Endothelial cell (in vitro differentiated cells): ENCODE results near the gene DHX35. TPM values are rescaled to one million over a fixed set of nuclear protein-coding genes. Genes with fewer than 3 reads are reported as not detected.

Source experiments
- DNase-seq: peaks from one replicate; pipeline ENCODE4 v3.0.0; 2021; ENCODE audit warnings: low spot score
- H3K27ac Mint-ChIP-seq: one replicate; pipeline ENCODE4 v1.8.0; 2021; ENCODE audit warnings: mixed read lengths, inconsistent platforms; ENCODE audit not compliant: unreplicated experiment
- H3K27me3 Mint-ChIP-seq: one replicate; pipeline ENCODE4 v1.8.0; 2021; ENCODE audit warnings: mild to moderate bottlenecking, moderate library complexity, mixed read lengths, inconsistent platforms; ENCODE audit not compliant: unreplicated experiment
- H3K36me3 Mint-ChIP-seq: one replicate; pipeline ENCODE4 v1.8.0; 2021; ENCODE audit warnings: mild to moderate bottlenecking, low read depth, mixed read lengths, inconsistent platforms; ENCODE audit not compliant: unreplicated experiment
- H3K4me1 Mint-ChIP-seq: one replicate; pipeline ENCODE4 v1.8.0; 2021; ENCODE audit warnings: mild to moderate bottlenecking, mixed read lengths, inconsistent platforms; ENCODE audit not compliant: unreplicated experiment
- H3K4me3 Mint-ChIP-seq: one replicate; pipeline ENCODE4 v1.8.0; 2021; ENCODE audit warnings: mild to moderate bottlenecking, mixed read lengths, inconsistent platforms; ENCODE audit not compliant: unreplicated experiment
- H3K9me3 Mint-ChIP-seq: one replicate; pipeline ENCODE4 v1.8.0; 2021; ENCODE audit warnings: mixed read lengths, inconsistent platforms; ENCODE audit not compliant: unreplicated experiment
- total RNA-seq: library from RNA; stranded (reverse); fragmentation: NEBNext Ultra II Directional; extraction: Animal tissue kit (Norgen Biotek cat#: 25700); gene quantifications from one replicate; pipeline ENCODE4 v1.2.1, GENCODE V29; 2021; ENCODE audit not compliant: unreplicated experiment
- TF ChIP-seq, protein P1 (sequence below): fragments of 200-600 bp; sonication (generic); IDR thresholded peaks from one replicate; pipeline ENCODE4 v1.5.0; 2021; ENCODE audit warnings: antibody characterized with exemption; ENCODE audit not compliant: unreplicated experiment

Gene DHX35
- total RNA-seq, 1 donor from 2014 or later, result 10.5 TPM

DNA sequence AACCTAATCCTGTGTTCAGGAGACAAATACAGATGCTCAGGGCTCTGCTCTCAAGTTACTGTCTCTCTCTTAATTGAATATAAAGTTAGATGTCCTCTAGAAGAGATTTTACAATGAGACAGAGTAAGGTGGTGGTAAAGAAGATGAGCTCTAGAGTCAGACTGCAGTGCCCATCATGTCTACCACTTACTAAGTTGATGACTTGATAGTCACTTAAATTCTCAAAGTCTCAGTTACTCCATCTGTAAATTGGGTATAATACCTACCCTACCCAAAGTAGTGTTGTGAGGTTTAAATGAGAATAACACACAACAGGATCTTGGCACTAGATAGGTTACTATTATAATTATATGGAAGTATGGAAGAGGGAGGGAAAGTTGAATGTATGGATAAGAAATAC, 1.6 kb downstream of the DHX35 start:
- Mint-ChIP-seq H3K27ac (peak overlapping the region; percentile 20), H3K9me3 (no peaks in the 10 kb centered on the region), H3K36me3 (peaks cover 4% of the 10 kb centered on the region), H3K27me3 (peaks cover 4% of the 10 kb centered on the region), H3K4me1 (peaks cover 29% of the 10 kb centered on the region), H3K4me3 (peak overlapping the region; percentile 64)
- TF ChIP-seq, protein P1, sequence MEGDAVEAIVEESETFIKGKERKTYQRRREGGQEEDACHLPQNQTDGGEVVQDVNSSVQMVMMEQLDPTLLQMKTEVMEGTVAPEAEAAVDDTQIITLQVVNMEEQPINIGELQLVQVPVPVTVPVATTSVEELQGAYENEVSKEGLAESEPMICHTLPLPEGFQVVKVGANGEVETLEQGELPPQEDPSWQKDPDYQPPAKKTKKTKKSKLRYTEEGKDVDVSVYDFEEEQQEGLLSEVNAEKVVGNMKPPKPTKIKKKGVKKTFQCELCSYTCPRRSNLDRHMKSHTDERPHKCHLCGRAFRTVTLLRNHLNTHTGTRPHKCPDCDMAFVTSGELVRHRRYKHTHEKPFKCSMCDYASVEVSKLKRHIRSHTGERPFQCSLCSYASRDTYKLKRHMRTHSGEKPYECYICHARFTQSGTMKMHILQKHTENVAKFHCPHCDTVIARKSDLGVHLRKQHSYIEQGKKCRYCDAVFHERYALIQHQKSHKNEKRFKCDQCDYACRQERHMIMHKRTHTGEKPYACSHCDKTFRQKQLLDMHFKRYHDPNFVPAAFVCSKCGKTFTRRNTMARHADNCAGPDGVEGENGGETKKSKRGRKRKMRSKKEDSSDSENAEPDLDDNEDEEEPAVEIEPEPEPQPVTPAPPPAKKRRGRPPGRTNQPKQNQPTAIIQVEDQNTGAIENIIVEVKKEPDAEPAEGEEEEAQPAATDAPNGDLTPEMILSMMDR, result no peak
- no peak for DNase-seq

DNA sequence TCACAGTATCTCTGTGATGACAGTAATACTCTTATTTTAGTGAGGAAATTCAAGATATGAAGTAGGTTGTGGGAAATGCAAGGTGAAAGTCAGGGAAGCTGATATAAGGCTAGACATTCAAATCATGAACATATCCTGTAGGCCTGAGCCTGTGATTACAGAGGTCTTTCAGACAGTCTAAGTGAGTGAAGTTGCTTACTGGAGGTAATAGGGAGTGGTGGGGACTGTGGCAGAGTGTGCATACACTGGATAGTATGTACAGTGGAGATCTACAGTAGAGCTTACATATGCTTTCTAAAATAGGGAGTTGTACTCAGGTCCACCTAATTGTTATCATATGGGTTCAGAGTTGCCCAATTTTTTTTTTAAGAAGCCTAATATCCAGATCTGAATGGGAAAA, 3.1 kb downstream of the DHX35 start:
- Mint-ChIP-seq H3K4me3 (no peak overlapping the region), H3K4me1 (peaks cover 29% of the 10 kb centered on the region), H3K27me3 (peaks cover 4% of the 10 kb centered on the region), H3K27ac (no peak overlapping the region), H3K36me3 (peaks cover 4% of the 10 kb centered on the region), H3K9me3 (no peaks in the 10 kb centered on the region)
- no peak for DNase-seq
- TF ChIP-seq, protein P1, result no peak

DNA sequence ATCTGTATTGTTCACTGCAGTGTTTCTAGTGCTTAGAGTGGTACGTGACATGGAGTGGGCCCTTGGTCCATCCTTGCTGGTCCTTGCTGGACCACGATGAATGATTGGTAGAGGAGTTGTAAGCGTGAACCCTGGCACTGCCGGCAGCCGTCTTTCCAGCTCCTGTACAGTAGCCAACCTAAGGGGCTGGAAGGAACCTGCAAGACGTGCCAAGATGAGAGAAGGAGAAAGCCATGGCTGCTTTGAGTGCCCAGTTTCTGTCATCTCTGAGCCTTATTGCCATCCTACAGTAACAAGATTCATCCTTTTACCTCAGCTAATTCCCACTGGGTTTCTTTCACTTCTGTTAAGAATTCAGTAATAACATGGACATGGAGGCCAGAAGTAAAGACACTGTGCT, 5.9 kb downstream of the DHX35 start:
- H3K9me3 Mint-ChIP-seq, result no peaks in the 10 kb centered on the region

DNA sequence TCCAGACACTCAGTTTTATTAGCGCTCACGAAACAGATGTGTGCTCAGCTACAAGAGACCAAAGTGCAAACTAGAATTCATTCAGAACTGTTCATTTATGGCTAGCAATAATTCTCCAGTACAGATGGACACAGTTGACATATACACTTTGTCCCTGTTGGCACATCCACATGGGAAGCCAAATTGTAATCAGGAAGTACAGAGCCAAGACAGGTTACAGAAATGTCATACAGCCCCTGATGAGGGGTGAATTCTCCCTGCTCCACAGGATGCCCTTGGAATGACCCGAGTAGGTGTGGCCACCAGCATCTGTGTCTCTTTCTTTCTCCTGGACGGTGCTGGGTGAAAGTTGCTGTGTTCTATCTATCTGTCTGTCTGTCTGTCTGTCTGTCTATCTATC, 7.6 kb downstream of the DHX35 start:
- H3K4me1 Mint-ChIP-seq, result peaks cover 18% of the 10 kb centered on the region
- TF ChIP-seq, protein P1, result no peak
- H3K36me3 Mint-ChIP-seq, result peaks cover 1% of the 10 kb centered on the region
- H3K27ac Mint-ChIP-seq, result no peak overlapping the region
- DNase-seq, result no peak
- H3K9me3 Mint-ChIP-seq, result no peaks in the 10 kb centered on the region
- H3K27me3 Mint-ChIP-seq, result no peaks in the 10 kb centered on the region
- H3K4me3 Mint-ChIP-seq, result no peak overlapping the region

More for the DNA sequence above, 5.9 kb downstream of the DHX35 start:
- Mint-ChIP-seq H3K27me3 (no peaks in the 10 kb centered on the region), H3K36me3 (peaks cover 4% of the 10 kb centered on the region), H3K4me1 (peaks cover 18% of the 10 kb centered on the region), H3K27ac (no peak overlapping the region), H3K4me3 (no peak overlapping the region)
- TF ChIP-seq, protein P1, result no peak
- no peak for DNase-seq

DNA sequence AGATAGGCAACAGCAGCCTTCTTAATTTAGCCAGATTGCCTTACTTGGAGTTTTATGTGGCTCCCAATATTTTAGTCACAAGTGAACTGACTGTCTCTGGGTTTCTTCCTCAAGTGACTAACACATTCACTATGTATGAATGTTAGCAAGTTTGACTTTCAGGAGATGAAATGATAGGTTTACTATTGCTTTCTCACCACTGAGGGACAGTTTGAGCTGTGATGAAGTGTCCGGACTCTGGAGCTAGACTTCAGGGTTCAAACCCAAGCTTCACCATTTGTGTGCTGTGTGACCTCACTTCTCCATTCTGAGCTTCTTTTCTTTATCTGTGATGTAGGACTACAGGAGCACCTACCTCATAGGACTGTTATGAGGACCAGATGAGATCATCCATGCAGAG, 8.2 kb downstream of the DHX35 start:
- H3K36me3 Mint-ChIP-seq, result no peaks in the 10 kb centered on the region
- H3K27ac Mint-ChIP-seq, result no peak overlapping the region
- TF ChIP-seq, protein P1, result no peak
- DNase-seq, result no peak
- peaks cover 21% of the 10 kb centered on the region for H3K4me1 Mint-ChIP-seq
- no peak overlapping the region for H3K4me3 Mint-ChIP-seq
- no peaks in the 10 kb centered on the region for H3K9me3 Mint-ChIP-seq
- no peaks in the 10 kb centered on the region for H3K27me3 Mint-ChIP-seq
